Stimulated activated CD4-positive, alpha-beta T cell treated with anti-CD3 and anti-CD28 coated beads, Interleukin-2, amount 100 ng/mL, for 4 hours (primary cell): ENCODE results near the gene UTS2R.
"Not testable (repeated sequence)": the region's sequence is repeated elsewhere in the genome, so short reads cannot be mapped to it uniquely, and the experiment has no call there.

Source experiments
- DNase-seq: peaks from one replicate; pipeline ENCODE4 v3.0.0-alpha.2; 2020; ENCODE audit warnings: low read depth

UTS2R gene

DNA sequence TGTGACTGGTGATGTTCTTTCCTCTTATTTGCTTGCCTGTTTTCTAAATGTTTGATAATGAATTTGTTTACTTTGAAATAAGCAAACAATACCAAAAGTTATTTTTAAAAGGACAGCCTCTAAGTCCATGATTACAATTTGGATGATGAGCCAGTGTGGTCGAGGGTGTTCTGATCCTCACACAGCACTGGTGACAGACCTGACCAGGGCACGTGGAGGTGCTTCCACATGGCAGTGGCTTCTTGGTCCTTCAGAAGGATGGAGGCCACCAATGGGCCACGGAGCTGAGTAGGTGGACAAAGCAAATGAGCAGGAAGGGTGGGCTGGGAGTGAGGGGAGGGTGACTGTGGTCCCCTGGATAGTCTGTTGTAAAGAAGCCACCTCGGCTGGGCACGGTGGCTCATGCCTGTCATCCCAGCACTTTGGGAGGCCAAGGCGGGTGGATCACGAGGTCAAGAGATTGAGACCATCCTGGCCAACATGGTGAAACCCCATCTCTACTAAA, 16.7 kb upstream of the UTS2R start:
- DNase-seq = no peak

GRCh38 chr17:82355770-82356427, 15.7 kb upstream of the UTS2R start:
- DNase-seq = no peak

- no peak for DNase-seq
Measured at GRCh38 chr17:82356845-82357355, 14.7 kb upstream of the UTS2R start.

GRCh38 chr17:82357394-82357793, 14.2 kb upstream of the UTS2R start:
- DNase-seq = no peak

GRCh38 chr17:82358465-82359350, 12.9 kb upstream of the UTS2R start, which contains the start of gene TEX19:
TSS of gene TEX19 (plus strand) at chr17:82359247. CDS start at chr17:82362151, 2,904 bp downstream.
- peak; percentile 22 for DNase-seq

DNA sequence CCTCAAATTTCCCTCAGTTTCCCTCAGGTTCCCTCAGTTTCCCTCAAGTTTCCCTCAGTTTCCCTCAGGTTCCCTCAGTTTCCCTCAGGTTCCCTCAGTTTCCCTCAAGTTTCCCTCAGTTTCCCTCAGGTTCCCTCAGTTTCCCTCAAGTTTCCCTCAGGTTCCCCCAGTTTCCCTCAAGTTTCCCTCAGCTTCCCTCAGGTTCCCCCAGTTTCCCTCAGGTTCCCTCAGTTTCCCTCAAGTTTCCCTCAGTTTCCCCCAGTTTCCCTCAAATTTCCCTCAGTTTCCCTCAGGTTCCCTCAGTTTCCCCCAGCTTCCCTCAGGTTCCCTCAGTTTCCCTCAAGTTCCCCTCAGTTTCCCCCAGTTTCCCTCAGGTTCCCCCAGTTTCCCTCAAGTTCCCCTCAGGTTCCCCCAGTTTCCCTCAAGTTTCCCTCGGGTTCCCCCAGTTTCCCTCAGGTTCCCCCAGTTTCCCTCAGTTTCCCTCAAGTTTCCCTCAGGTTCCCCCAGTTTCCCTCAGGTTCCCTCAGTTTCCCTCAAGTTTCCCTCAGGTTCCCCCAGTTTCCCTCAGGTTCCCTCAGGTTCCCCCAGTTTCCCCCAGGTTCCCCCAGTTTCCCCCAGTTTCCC, 12.0 kb upstream of the UTS2R start:
- not testable (repeated sequence) for DNase-seq

- DNase-seq = no peak
Measured at GRCh38 chr17:82361885-82362633, 9.5 kb upstream of the UTS2R start.

GRCh38 chr17:82365606-82366295, 5.8 kb upstream of the UTS2R start:
- no peak for DNase-seq

GRCh38 chr17:82366749-82367148, 4.8 kb upstream of the UTS2R start:
- no peak for DNase-seq

GRCh38 chr17:82367724-82368524, 3.6 kb upstream of the UTS2R start:
- no peak for DNase-seq

DNA sequence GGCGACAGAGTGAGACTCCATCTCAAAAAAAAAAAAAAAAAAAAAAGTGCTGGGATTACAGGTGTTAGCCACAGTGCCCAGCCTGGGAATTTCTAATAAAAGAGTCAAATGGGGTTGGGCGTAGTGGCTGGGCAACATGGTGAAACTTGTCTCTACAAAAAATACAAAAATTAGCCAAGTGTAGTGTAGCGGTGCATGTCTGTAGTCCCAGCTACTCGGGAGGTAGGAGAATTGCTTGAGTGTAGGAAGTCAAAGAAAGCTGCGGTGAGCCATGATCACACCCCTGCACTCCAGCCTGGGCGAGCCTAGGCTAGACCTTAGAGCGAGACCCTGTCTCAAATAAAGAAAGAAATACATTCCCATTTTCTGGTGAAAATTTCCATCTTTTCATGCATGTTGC, 2.4 kb upstream of the UTS2R start:
- DNase-seq = no peak

GRCh38 chr17:82370471-82371332, 863 bp upstream of the UTS2R start:
- peak; percentile 39 for DNase-seq

- no peak for DNase-seq
Measured at GRCh38 chr17:82372249-82373071, 895 bp downstream of the UTS2R start.

DNA sequence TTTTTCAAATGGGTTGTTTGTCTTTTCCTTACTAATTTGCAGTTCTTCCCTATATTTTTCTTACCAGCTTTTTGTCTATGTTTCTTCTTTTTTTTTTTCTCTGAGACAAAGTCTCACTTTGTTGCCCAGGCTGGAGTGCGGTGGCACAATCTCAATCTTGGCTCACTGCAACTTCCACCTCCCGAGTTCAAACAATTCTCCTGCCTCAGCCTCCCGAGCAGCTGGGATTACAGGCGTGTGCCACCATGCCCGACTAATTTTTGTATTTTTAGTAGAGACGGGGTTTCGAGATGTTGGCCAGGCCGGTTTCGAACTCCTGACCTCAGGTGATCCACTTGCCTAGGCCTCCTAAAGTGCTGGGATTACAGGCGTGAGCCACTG, 1.5 kb downstream of the UTS2R start:
- not testable (repeated sequence) for DNase-seq

GRCh38 chr17:82373731-82374625, 2.4 kb downstream of the UTS2R start:
- DNase-seq = no peak

GRCh38 chr17:82374626-82375331, 3.2 kb downstream of the UTS2R start:
- DNase-seq = no peak
